GM18520 (cell line): ENCODE measurements around the gene PCCA.
"Not testable (repeated sequence)": the region's sequence is repeated elsewhere in the genome, so short reads cannot be mapped to it uniquely, and the experiment has no call there.

Experiments used
- ATAC-seq: cut with Tn5 transposase; IDR thresholded peaks from one replicate; pipeline ENCODE4 v1.9.1; 2021; ENCODE audit not compliant: unreplicated experiment

PCCA gene

GRCh38 chr13:100178309-100178708 is 89.4 kb downstream of the PCCA start:
- ATAC-seq = no peak

GRCh38 chr13:100179276-100179675 is 90.4 kb downstream of the PCCA start:
- ATAC-seq = no peak

- no peak for ATAC-seq
Observed at GRCh38 chr13:100182900-100183490, 94.1 kb downstream of the PCCA start.

DNA sequence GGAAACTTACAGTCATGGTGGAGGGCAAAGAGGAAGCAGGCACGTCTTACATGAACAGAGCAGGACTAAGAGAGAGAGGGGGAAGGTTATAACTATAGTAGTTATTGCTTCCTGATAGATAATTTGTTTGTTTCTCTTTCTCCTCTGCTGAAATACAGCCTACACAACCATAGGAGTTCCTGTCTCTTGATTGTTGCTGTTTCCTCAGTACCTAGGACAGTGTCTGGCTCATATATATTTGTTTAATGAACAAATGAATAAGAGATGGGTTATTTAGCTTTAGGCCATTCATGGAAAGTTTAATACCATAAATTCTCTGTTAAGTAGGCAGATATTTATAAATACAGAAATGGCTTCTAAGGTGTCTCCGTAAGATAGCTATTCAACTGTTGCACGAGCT is 95.2 kb downstream of the PCCA start:
- ATAC-seq = no peak

DNA sequence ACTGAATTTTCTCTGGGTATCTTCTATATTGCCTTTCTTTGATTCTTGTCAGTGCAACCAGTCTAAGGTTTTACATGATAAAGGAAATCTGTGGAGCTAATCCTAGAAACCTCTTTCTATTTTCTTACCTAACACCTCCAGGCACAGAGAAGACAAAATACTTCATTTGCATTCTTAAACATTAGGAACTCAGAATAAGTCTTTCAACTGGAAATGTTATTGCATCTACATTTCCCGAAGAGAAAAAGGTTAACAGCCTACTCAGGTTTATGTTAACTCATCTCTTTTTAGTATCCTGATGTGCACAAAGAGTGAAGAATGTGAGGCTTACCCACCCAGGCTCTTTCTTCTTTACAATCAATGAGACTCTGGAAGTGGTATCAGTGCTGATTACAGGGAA is 106.7 kb downstream of the PCCA start:
- ATAC-seq = no peak

- no peak for ATAC-seq
Observed at GRCh38 chr13:100196375-100196774, 107.5 kb downstream of the PCCA start.

DNA sequence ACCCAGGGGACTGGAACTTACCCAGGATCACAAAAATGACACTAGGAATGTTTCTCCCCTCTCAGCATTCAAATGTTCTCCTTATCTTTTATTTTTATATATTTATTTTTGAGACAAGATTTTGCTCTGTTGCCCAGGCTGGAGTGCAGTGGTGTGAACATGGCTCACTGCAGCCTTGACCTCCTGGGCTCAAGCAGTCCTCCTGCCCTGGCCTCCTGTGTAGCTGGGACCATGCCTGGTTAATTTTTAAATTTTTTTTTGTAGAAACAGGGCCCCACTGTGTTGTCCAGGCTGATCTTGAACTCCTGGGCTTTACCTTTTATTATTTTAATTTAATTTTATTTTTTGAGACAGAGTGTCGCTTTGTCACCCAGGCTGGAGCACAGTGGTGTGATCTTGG is 108.2 kb downstream of the PCCA start:
- no peak for ATAC-seq

DNA sequence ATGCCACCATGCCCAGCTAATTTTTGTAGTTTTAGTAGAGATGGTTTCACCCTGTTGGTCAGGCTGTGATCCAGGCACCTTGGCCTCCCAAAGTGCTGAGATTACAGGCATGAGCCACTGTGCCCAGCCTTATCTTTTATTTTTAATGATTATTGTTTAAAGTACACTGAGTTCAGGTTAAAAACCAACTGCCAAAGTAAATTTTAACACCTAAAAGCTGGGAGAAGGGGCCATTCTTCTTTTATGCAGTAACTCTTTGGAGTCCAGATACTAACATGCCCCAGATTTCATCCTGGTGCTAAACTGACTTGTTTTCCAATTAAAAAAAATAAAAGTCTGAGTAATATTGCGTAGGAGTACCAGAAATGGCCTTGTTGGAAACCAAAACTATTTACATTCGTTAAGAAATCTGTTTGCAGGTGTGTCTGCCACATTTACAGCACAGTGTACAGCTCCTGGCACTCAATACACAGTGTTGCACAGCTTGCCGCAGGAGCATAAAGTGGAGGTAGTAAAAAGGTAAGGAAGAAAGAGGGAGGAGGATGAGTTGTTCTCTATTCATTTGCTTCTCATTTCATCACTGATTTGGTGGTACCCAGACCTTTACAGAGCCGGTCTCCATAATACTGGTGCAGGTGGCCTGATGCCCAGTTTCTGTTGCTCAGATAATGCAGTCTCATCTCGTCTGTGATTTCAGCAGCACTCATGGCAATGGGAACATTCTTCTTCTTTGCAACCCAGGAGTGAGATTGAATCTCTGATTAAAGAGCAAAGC is 108.9 kb downstream of the PCCA start:
- ATAC-seq = no peak

- ATAC-seq = no peak
Observed at GRCh38 chr13:100203696-100204367, 114.9 kb downstream of the PCCA start.

DNA sequence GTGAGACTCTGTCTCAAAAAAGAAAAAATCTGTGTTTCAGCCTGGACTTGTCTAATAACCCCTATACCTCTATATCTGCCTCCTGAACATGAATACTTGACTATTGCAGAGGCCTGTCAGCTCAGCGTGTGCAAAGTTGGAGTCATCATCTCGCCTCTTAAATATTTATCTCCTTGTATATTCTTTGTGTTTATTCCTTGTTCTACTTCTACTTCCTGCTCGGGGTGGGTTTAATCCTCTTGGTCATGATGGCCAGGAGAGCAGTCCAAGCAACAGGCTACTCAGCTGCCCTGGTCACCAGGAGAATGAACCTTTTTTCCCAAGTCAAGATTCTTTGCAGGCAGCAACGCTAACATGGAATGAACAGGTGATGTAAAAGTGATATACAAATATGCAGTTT is 119.1 kb downstream of the PCCA start:
- ATAC-seq = no peak

DNA sequence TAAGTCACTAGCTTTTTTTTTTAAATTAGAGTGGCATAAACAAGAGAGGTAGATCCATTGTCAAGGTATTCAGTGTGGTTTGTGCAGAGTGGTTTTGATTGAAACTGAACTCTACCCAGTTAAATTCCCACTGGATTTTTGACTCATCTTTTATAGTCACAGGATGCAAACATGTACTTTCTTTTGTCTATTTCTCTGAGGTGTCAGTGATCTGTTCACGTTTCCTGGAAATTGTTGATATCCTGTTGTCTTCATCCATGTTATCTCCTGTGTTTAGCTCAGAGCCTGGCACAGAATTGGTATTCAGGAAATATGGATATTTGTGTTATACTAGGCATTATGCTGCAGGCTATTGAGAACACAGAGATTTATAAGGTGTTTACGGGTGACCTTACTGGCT is 119.7 kb downstream of the PCCA start:
- ATAC-seq = no peak

DNA sequence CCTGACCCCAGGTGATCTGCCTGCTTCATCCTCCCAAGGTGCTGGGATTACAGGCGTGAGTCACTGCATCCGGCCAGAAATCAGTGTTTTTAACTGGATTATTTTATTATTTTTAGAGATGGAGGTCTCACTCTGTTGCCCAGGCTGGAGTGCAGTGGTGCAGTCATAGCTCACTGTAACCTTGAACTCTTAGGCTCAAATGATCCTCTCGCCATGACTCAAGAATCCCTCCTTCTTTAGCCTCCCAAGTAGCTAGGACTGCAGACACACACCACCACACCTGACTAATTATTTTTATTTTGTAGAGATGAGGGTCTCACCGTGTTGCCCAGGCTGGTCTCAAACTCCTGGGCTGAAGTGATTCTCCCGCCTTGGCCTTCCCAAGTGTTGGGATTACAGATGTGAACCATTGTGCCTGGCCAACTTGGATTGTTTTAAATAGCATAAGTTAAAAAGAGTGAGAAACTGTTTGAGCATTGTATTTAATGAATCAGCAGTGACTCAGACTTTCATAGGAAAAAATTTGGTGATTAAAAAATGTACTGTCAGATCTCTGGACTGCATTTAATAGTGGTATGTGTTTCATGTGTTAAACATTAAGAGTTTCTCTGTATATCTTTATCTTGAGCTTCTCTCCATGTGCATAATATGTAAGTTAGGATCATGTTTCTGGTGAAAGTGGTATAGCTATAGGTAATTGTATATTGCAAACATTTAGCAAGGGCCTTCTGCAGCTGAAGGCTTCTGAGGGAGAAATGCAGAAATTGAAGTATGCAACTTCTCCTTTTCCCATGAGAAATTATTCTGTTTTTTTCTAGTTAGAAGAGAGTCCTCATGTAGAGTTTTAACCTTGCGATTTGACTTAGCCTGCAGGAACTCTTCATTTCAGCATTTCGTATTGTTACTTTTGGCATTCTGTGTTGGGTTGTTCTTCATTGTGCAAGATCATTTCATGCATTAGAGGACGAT is 121.2 kb downstream of the PCCA start:
- no peak for ATAC-seq

- ATAC-seq = no peak
Observed at GRCh38 chr13:100211016-100211710, 122.3 kb downstream of the PCCA start.

GRCh38 chr13:100212904-100213553 is 124.1 kb downstream of the PCCA start:
- no peak for ATAC-seq

DNA sequence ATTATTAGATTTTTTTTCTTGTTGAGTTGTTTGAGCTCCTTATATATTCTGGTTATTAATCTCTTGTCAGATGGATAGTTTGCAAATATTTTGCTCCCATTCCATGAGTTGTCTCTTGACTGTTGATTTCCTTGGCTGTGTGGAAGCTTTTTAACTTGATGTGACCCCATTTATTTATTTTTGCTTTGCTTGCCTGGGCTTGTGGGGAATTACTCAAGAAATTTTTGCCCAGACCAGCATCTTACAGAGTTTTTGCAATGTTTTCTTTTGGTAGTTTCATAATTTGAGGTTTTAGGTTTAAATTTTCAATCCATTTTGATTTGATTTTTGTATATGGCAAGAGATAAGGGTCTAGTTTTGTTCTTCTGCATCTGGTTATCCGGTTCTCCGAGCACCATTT is 124.7 kb downstream of the PCCA start:
- no peak for ATAC-seq

DNA sequence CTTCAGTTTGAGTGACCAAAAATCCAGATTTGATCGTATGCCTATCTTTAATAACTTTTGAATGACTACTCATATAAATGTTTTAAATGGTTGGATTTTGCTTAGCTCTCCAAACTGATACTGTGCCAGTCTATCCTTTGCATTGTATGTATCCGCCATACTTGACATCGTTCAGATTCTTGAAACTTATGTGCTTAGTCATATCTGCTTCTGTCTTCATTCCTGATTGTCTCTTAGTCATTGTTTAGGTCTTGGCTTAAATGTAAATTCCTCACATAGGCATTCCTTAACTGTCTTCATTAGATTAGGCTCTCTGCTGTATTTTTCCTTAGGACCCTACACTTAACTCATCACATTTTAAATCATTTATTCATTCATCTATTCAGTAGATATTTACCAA is 126.0 kb downstream of the PCCA start:
- ATAC-seq = no peak

- ATAC-seq = no peak
Observed at GRCh38 chr13:100221166-100221565, 132.3 kb downstream of the PCCA start.

GRCh38 chr13:100223966-100224530 is 135.2 kb downstream of the PCCA start:
- not testable (repeated sequence) for ATAC-seq

- ATAC-seq = no peak
Observed at GRCh38 chr13:100229603-100230002, 140.7 kb downstream of the PCCA start.

DNA sequence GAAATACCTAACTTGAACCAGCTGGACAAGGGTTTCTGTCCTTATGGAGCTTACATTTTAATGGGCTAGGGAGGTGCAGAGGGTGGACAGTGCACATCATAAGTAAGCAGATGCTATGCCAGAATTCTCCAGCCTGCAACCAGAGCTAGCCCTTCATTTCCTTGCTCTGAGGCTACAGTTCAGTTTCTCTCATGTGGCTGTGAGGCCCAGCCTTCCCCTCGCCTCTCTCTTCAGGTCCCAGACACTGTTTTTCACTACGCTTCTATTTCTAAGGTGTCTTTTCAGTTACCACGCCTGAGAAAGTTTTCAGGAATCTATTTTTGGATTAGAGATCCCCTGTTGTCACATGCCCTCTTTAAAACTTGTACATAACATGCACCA is 141.9 kb downstream of the PCCA start:
- ATAC-seq = no peak
